ENCODE results near the gene ZNF688.

- no peak for TF ChIP-seq CTCF (IDR thresholded peaks at IDR 0.05)
- TF ChIP-seq POLR2A (IDR thresholded peaks at IDR 0.05), result no peak
Measured at GRCh38 chr16:30546115-30546514, 25.4 kb downstream of the ZNF688 start.
